NAMALWA (cell line): ENCODE measurements around the gene SULT2B1.
"Not testable (repeated sequence)": the region's sequence is repeated elsewhere in the genome, so short reads cannot be mapped to it uniquely, and the experiment has no call there.

ENCODE experiments used
- DNase-seq: peaks from one replicate; pipeline ENCODE4 v3.0.0-alpha.2; 2015; ENCODE audit warnings: low spot score

The SULT2B1 gene

GRCh38 chr19:48529156-48529555 is 22.8 kb upstream of the SULT2B1 start:
- DNase-seq, result no peak

GRCh38 chr19:48530066-48530720 is 21.8 kb upstream of the SULT2B1 start:
- no peak for DNase-seq

- no peak for DNase-seq
These were observed 21.2 kb upstream of the SULT2B1 start for GRCh38 chr19:48530770-48531169.

GRCh38 chr19:48533770-48534169 is 18.2 kb upstream of the SULT2B1 start:
- no peak for DNase-seq

- no peak for DNase-seq
These were observed 14.4 kb upstream of the SULT2B1 start for GRCh38 chr19:48537541-48537940.

GRCh38 chr19:48538057-48538456 is 13.9 kb upstream of the SULT2B1 start:
- not testable (repeated sequence) for DNase-seq

- DNase-seq, result no peak
These were observed 12.4 kb upstream of the SULT2B1 start for GRCh38 chr19:48539503-48540096.

GRCh38 chr19:48540110-48540509 is 11.9 kb upstream of the SULT2B1 start:
- no peak for DNase-seq

GRCh38 chr19:48541813-48542212 is 10.2 kb upstream of the SULT2B1 start:
- no peak for DNase-seq

GRCh38 chr19:48543121-48543710 is 8.8 kb upstream of the SULT2B1 start:
- DNase-seq, result no peak

- DNase-seq, result no peak
These were observed 6.9 kb upstream of the SULT2B1 start for GRCh38 chr19:48544856-48545750.

GRCh38 chr19:48547722-48548121 is 4.2 kb upstream of the SULT2B1 start:
- no peak for DNase-seq

- DNase-seq, result no peak
These were observed 3.6 kb upstream of the SULT2B1 start for GRCh38 chr19:48548253-48548911.

- no peak for DNase-seq
These were observed 2.6 kb upstream of the SULT2B1 start for GRCh38 chr19:48549380-48549779.

GRCh38 chr19:48552406-48553322 is 692 bp downstream of the SULT2B1 start:
- no peak for DNase-seq

GRCh38 chr19:48553676-48554384 is 1.9 kb downstream of the SULT2B1 start:
- no peak for DNase-seq

GRCh38 chr19:48554385-48555091 is 2.6 kb downstream of the SULT2B1 start:
- no peak for DNase-seq

- DNase-seq, result no peak
These were observed 4.2 kb downstream of the SULT2B1 start for GRCh38 chr19:48556163-48556562.

- DNase-seq, result no peak
These were observed 4.9 kb downstream of the SULT2B1 start for GRCh38 chr19:48556825-48557224.
